ENCODE measurements around the gene PTPN21. TPM values are rescaled to one million over a fixed set of nuclear protein-coding genes. Genes with fewer than 3 reads are reported as not detected.

Gene PTPN21
- total and polyA plus RNA-seq, 2 experiments from 2014 or later, result 12.0 to 16.7 TPM

DNA sequence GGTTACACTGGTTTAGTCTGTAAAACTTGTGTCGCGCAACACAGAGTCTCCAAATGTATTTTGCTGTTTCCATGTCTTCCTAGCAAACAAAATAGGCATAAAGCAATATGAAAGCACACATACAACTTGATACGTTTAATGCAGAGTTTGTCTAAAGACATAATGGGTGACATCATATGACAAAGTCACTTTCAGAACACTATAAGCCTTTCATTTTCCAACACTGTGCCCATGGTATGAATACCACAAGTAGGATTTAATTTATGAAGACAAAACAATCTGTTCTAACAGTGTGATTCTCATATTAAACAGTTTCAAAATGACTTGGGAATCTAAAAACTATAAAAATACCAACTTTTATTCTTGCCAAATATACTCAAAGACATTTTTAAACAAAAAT lies 58.4 kb downstream of the PTPN21 start:
- H3K27me3 ChIP-seq, result no peaks in the 10 kb centered on the region
- H3K36me3 ChIP-seq, result peaks cover 11% of the 10 kb centered on the region
- H3K4me1 ChIP-seq (ENCODE audit: low read depth), result peaks cover 23% of the 10 kb centered on the region
- TF ChIP-seq, protein P1, sequence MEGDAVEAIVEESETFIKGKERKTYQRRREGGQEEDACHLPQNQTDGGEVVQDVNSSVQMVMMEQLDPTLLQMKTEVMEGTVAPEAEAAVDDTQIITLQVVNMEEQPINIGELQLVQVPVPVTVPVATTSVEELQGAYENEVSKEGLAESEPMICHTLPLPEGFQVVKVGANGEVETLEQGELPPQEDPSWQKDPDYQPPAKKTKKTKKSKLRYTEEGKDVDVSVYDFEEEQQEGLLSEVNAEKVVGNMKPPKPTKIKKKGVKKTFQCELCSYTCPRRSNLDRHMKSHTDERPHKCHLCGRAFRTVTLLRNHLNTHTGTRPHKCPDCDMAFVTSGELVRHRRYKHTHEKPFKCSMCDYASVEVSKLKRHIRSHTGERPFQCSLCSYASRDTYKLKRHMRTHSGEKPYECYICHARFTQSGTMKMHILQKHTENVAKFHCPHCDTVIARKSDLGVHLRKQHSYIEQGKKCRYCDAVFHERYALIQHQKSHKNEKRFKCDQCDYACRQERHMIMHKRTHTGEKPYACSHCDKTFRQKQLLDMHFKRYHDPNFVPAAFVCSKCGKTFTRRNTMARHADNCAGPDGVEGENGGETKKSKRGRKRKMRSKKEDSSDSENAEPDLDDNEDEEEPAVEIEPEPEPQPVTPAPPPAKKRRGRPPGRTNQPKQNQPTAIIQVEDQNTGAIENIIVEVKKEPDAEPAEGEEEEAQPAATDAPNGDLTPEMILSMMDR (IDR thresholded peaks at IDR 0.05; ENCODE audit: low read depth, low read length), result no peak
- H3K27ac ChIP-seq, result no peak overlapping the region
- H3K4me3 ChIP-seq, result no peak overlapping the region
- H3K9me3 ChIP-seq (ENCODE audit: low read depth), result no peaks in the 10 kb centered on the region
- DNase-seq (ENCODE audit: low read depth in 1 of 2, low spot score in 1 of 2), result no peak

DNA sequence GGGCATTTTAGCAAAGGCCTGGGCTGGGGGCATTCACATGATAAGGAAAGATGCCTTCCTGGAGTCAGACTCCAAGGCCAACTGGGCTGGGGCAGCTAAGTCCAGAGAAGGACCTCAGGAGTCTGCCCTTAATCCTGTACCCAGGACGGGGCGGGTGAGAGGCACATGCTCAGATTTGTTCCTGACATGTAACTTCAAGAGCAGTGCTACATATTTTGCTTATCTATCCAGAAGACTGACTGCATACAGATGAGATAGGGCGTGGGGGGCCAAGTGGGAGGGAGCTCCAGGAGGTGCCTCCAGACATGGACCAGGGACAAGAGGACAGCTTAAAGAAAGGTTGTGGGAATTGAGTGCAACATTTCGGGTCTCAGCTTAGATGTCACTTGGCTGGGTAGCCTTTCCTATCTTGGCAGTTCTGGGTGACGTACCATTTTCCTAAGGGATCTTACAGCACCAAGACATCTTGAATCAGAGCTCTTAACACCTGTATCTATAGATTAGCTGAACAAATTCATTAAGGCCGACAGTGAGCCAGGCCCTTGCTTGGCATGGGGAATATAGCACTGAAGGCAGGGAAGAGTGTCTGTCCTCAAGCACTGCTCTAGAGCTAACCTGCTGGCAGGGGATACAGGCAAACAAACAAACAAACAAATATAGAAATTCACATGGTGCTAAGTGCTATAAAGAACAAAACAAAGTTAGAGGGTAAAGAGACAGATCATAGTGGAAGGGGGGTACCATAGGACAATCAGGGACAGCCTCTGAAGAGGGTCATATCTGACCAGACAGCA lies 61.2 kb downstream of the PTPN21 start:
- Histone ChIP-seq H3K4me1 (ENCODE audit: low read depth) (peaks cover 23% of the 10 kb centered on the region), H3K27ac (peak overlapping the region; percentile 89), H3K9me3 (ENCODE audit: low read depth) (no peaks in the 10 kb centered on the region), H3K36me3 (no peaks in the 10 kb centered on the region), H3K27me3 (no peaks in the 10 kb centered on the region), H3K4me3 (no peak overlapping the region)
- TF ChIP-seq, protein P1 (IDR thresholded peaks at IDR 0.05; ENCODE audit: low read depth, low read length), result no peak
- peak in 1 of 2 donors; percentile 87 for DNase-seq (ENCODE audit: low read depth in 1 of 2, low spot score in 1 of 2)

DNA sequence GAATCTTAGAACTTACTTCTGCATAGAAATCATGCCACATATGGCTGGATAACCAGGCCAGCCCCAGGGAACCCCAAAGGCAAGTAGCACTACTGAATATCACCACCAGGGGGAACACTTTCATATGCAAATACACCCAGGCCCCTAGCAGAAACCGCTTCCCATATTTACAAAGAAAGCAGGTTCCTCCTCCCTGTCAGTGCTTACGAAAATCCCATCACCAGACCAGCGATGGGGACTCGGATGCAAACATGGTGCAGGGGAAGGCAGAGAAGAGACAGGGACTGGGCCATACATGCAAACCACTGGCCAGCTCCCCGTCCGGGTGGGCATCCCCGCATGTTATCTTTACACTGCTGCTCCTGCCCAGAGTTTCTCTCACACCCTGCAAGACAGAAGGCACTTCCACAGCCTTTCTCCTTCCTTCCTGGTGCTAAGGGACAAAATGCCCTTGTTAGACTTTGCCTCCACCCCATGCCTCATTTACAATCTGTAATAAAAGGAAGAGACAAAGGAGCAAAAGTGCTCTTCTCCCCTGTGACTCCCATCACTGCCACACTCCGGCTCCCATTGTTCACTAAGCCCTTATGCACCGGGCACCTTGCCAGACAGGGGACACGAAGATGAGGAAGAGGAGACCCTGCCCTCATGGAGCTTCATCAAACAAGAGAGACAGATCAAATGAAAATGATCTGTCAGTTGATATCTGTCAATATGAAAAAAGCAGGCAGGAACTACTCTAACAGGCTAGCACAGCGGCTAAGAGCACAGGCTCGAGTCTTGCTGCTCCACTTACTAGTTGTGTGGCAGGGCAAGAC lies 62.3 kb downstream of the PTPN21 start:
- no peaks in the 10 kb centered on the region for H3K27me3 ChIP-seq
- H3K36me3 ChIP-seq, result peaks cover 4% of the 10 kb centered on the region
- H3K4me1 ChIP-seq (ENCODE audit: low read depth), result peaks cover 18% of the 10 kb centered on the region
- peak; percentile 87 to 88 for DNase-seq (ENCODE audit: low read depth in 1 of 2, low spot score in 1 of 2)
- H3K4me3 ChIP-seq, result no peak overlapping the region
- no peaks in the 10 kb centered on the region for H3K9me3 ChIP-seq (ENCODE audit: low read depth)
- TF ChIP-seq, protein P1 (IDR thresholded peaks at IDR 0.05; ENCODE audit: low read depth, low read length), result peak; percentile 83
- peak overlapping the region; percentile 89 for H3K27ac ChIP-seq

DNA sequence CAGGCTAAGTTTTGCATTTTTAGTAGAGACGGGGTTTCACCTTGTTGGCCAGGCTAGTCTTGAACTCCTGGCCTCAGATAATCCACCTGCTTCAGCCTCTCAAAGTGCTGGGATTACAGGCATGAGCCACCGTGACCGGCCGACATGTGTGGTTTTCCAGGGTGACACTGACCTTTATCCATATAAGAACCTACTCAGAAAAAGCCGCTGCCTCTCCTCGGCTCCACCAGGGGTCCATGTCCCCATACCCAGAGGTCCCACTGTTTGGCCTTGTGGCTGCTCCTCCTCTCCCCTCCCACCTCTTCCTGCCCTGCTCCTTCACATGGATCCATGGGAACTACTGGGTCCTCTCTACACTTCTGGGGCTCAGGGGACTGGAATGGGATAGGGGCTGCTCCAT lies 64.6 kb downstream of the PTPN21 start:
- H3K36me3 ChIP-seq, result peaks cover 4% of the 10 kb centered on the region
- no peak overlapping the region for H3K4me3 ChIP-seq
- peaks cover 18% of the 10 kb centered on the region for H3K4me1 ChIP-seq (ENCODE audit: low read depth)
- DNase-seq (ENCODE audit: low read depth in 1 of 2, low spot score in 1 of 2), result no peak
- TF ChIP-seq, protein P1 (IDR thresholded peaks at IDR 0.05; ENCODE audit: low read depth, low read length), result no peak
- no peaks in the 10 kb centered on the region for H3K27me3 ChIP-seq
- H3K9me3 ChIP-seq (ENCODE audit: low read depth), result no peaks in the 10 kb centered on the region
- H3K27ac ChIP-seq, result no peak overlapping the region

DNA sequence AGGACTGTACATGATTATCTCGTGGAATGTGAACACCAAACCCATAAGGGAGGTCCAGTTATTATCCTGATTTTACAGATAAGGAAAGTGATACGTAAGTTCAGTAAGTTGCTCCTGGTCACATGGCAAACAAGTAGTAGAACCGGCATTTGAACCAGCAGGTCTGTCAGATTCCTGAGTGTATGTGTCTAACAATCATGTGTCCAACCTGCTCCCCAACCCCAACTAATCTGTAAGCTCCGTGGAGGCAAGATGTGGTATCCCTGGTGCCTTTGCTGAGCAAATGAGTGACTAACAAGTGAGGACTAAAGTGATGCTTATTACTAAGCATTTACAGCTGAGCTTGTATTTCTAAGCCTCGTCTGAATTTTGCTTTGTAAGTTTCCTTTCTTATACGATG lies 65.9 kb downstream of the PTPN21 start:
- Histone ChIP-seq H3K36me3 (peaks cover 7% of the 10 kb centered on the region), H3K9me3 (ENCODE audit: low read depth) (no peaks in the 10 kb centered on the region), H3K4me1 (ENCODE audit: low read depth) (peaks cover 13% of the 10 kb centered on the region), H3K27ac (no peak overlapping the region), H3K4me3 (no peak overlapping the region), H3K27me3 (no peaks in the 10 kb centered on the region)
- TF ChIP-seq, protein P1 (IDR thresholded peaks at IDR 0.05; ENCODE audit: low read depth, low read length), result no peak
- DNase-seq (ENCODE audit: low read depth in 1 of 2, low spot score in 1 of 2), result no peak

Data from cardiac muscle cell (in vitro differentiated cells and primary cell).